CD4-positive, alpha-beta T cell (primary cell): ENCODE results near the gene CFAP20DC. TPM values are rescaled to one million over a fixed set of nuclear protein-coding genes. Genes with fewer than 3 reads are reported as not detected.

Source experiments
- ATAC-seq: fragments of 200-7000 bp; cut with Tn5 transposase; one replicate; pipeline ENCODE4 v1.10.0; 2022; ENCODE audit warnings: mild to moderate bottlenecking; ENCODE audit not compliant: poor library complexity
- CTCF ChIA-PET: fragments of 350-600 bp; sonication (Branson Sonifier 250); formaldehyde crosslinking; loops from one replicate; lab custom pipeline; 2021; ENCODE audit warnings: antibody characterized with exemption, inconsistent platforms; lab: Charles Lee
- POLR2A ChIA-PET: fragments of 350-600 bp; sonication (Branson Sonifier 250); formaldehyde crosslinking; loops from one replicate; lab custom pipeline; 2021; ENCODE audit warnings: antibody characterized with exemption, inconsistent platforms; lab: Charles Lee
- DNase-seq, 14 experiments: peaks; one replicate each; pipeline ENCODE4 v3.0.0-alpha.2; 2013 to 2020; ENCODE audit warnings: mixed read lengths in 2 of 14
- H3K27ac ChIP-seq, 2 donors: one replicate each; pipeline versions ENCODE4 v1.5.1 to v1.7.0; 2013; ENCODE audit warnings: low read length in 2 of 2, low read depth in 1 of 2, mild to moderate bottlenecking in 1 of 2
- H3K27me3 ChIP-seq, 2 experiments: 1 replicate in 1 of 2; 2 replicates in 1 of 2; pipeline versions ENCODE4 v1.6.1 to v1.7.0; 2013; ENCODE audit warnings: low read length in 2 of 2, control low read depth in 1 of 2, mild to moderate bottlenecking in 1 of 2, moderate library complexity in 1 of 2; ENCODE audit not compliant: insufficient read depth in 2 of 2, control insufficient read depth in 1 of 2
- H3K36me3 ChIP-seq: one replicate; pipeline ENCODE4 v1.6.1; 2013; ENCODE audit warnings: low read length, control low read depth; ENCODE audit not compliant: insufficient read depth
- H3K4me1 ChIP-seq: one replicate; pipeline ENCODE4 v1.6.1; 2013; ENCODE audit warnings: low read length, control low read depth; ENCODE audit not compliant: insufficient read depth
- H3K4me3 ChIP-seq: one replicate; pipeline ENCODE4 v1.5.1; 2013; ENCODE audit warnings: mild to moderate bottlenecking, low read length, moderate library complexity
- H3K9me3 ChIP-seq, 2 experiments: 1 replicate in 1 of 2; 2 replicates in 1 of 2; pipeline versions ENCODE4 v1.6.1 to v1.7.0; 2013; ENCODE audit warnings: low read length in 2 of 2, mild to moderate bottlenecking in 2 of 2, control low read depth in 1 of 2, moderate library complexity in 1 of 2; ENCODE audit not compliant: control insufficient read depth in 1 of 2, insufficient read depth in 1 of 2
- H3K27ac Mint-ChIP-seq: one replicate; pipeline ENCODE4 v1.8.0; 2020; ENCODE audit warnings: mixed read lengths
- H3K27me3 Mint-ChIP-seq: one replicate; pipeline ENCODE4 v1.8.0; 2021; ENCODE audit warnings: mixed read lengths
- H3K36me3 Mint-ChIP-seq: one replicate; pipeline ENCODE4 v1.8.0; 2021; ENCODE audit warnings: low read depth, mixed read lengths
- H3K4me1 Mint-ChIP-seq: one replicate; pipeline ENCODE4 v1.8.0; 2021; ENCODE audit warnings: low read depth, mixed read lengths
- H3K4me3 Mint-ChIP-seq: one replicate; pipeline ENCODE4 v1.8.0; 2020; ENCODE audit warnings: mild to moderate bottlenecking, mixed read lengths
- H3K9me3 Mint-ChIP-seq: one replicate; pipeline ENCODE4 v1.8.0; 2020; ENCODE audit warnings: mixed read lengths
- CTCF ChIP-seq: fragments of 200-600 bp; IDR thresholded peaks from one replicate; pipeline ENCODE4 v1.8.0; 2022; ENCODE audit warnings: antibody characterized with exemption, mild to moderate bottlenecking
- intact Hi-C, 2 experiments: fragments of 100-400 bp; cut with DNase I in 1 of 2; cut with micrococcal nuclease in 1 of 2; formaldehyde crosslinking; loops; one replicate each; pipeline versions ENCODE4 v1.15.1 to v1.9.0; 2023 to 2025; cut with DNase I, micrococcal nuclease
- total RNA-seq, 174 experiments: library from RNA in 2 of 174; stranded (reverse) in 2 of 174; gene quantifications; one replicate each; pipeline ENCODE4 v1.2.3 and lab custom pipeline; 2021 to 2026

Gene CFAP20DC
- total RNA-seq, 2 experiments from 2014 or later, result 0.11 to 0.20 TPM

- no peaks in the 10 kb centered on the region for H3K4me1 ChIP-seq
- Mint-ChIP-seq H3K27ac (no peak overlapping the region), H3K4me1 (no peaks in the 10 kb centered on the region), H3K36me3 (no peaks in the 10 kb centered on the region), H3K4me3 (no peak overlapping the region), H3K27me3 (no peaks in the 10 kb centered on the region), H3K9me3 (peaks cover 2% of the 10 kb centered on the region)
- H3K9me3 ChIP-seq, result peaks cover 0 to 6% of the 10 kb centered on the region in 2 experiments
- POLR2A ChIA-PET, result no interaction called here
- H3K4me3 ChIP-seq, result no peak overlapping the region
- DNase-seq (no peak), ATAC-seq (no peak)
- no peak for TF ChIP-seq CTCF
- H3K36me3 ChIP-seq, result no peaks in the 10 kb centered on the region
- no peak overlapping the region for H3K27ac ChIP-seq
- CTCF ChIA-PET, result no interaction called here
- peaks cover 0 to 2% of the 10 kb centered on the region in 2 experiments for H3K27me3 ChIP-seq
- intact Hi-C loops, result no loop called here
Observed at GRCh38 chr3:58724336-58724735, 325.5 kb downstream of the CFAP20DC start.

- CTCF ChIA-PET, result no interaction called here
- intact Hi-C loops, result no loop called here
Observed at GRCh38 chr3:58723173-58723572, 326.7 kb downstream of the CFAP20DC start.

GRCh38 chr3:58722561-58722960 lies 327.3 kb downstream of the CFAP20DC start:
- Histone ChIP-seq H3K36me3 (no peaks in the 10 kb centered on the region), H3K27me3 (peaks cover 0 to 2% of the 10 kb centered on the region in 2 experiments), H3K4me1 (no peaks in the 10 kb centered on the region), H3K27ac (no peak overlapping the region), H3K4me3 (no peak overlapping the region), H3K9me3 (peaks cover 0 to 4% of the 10 kb centered on the region in 2 experiments)
- Mint-ChIP-seq H3K27ac (no peak overlapping the region), H3K36me3 (no peaks in the 10 kb centered on the region), H3K27me3 (no peaks in the 10 kb centered on the region), H3K4me1 (no peaks in the 10 kb centered on the region), H3K4me3 (no peak overlapping the region), H3K9me3 (no peaks in the 10 kb centered on the region)
- ChIA-PET CTCF (no interaction called here), POLR2A (no interaction called here)
- TF ChIP-seq CTCF, result no peak
- DNase-seq (no peak), ATAC-seq (no peak)
- intact Hi-C loops, result no loop called here

More at GRCh38 chr3:58723173-58723572, 326.7 kb downstream of the CFAP20DC start:
- no peaks in the 10 kb centered on the region for H3K36me3 Mint-ChIP-seq
- peaks cover under 1% of the 10 kb centered on the region for H3K9me3 Mint-ChIP-seq
- H3K36me3 ChIP-seq, result no peaks in the 10 kb centered on the region
- peaks cover 0 to 2% of the 10 kb centered on the region in 2 experiments for H3K27me3 ChIP-seq
- DNase-seq (no peak), ATAC-seq (no peak)
- H3K27ac ChIP-seq, result no peak overlapping the region
- H3K27ac Mint-ChIP-seq, result no peak overlapping the region
- POLR2A ChIA-PET, result no interaction called here
- peaks cover 0 to 6% of the 10 kb centered on the region in 2 experiments for H3K9me3 ChIP-seq
- no peaks in the 10 kb centered on the region for H3K4me1 ChIP-seq
- H3K4me3 Mint-ChIP-seq, result no peak overlapping the region
- no peak for TF ChIP-seq CTCF
- no peak overlapping the region for H3K4me3 ChIP-seq
- no peaks in the 10 kb centered on the region for H3K4me1 Mint-ChIP-seq
- H3K27me3 Mint-ChIP-seq, result no peaks in the 10 kb centered on the region
